Activated CD4-positive, CD25-positive, alpha-beta regulatory T cell treated with anti-CD3 and anti-CD28 coated beads, Interleukin-2, amount 50 U/mL, for 16 hours (primary cell): ENCODE measurements around the gene GNB2.
"Not testable (repeated sequence)": the region's sequence is repeated elsewhere in the genome, so short reads cannot be mapped to it uniquely, and the experiment has no call there.

Experiments used
- DNase-seq: peaks from one replicate; pipeline ENCODE4 v3.0.0-alpha.2; 2020; ENCODE audit warnings: low read depth, low spot score

GNB2 gene

DNA sequence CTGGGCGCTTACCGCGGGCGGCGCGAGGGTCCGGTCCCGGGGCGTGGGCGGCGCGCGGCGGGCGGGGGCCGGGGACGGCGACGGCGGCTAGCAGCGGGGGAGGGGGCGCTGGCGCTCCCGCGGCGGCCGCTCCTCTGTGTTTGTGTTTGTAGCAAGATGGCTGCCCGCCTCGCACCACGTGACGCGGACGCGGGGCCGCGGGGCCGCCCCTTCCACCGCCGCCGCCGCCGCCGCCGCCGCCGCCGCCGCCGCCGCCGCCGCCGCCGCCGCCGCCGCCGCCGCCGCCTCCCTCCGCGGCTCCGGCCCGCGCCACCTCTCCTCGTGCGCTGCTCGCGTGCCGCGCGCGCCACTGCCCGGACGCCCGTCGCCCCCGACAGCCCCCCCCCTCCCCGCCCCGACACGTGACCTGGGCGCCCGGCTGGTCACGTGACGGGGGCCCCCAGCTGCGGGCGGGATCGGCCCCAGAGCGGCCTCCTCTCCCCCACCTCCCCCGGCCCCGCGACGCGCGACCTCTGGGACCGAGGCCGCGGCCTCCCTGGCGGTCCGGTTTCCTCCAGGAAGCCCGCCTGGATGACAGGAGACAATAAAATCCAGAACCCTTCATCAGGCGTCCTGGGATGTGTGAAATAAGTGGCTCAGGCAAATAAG is 20.7 kb downstream of the GNB2 start, which contains the start of gene GIGYF1:
TSS of gene GIGYF1 (minus strand) at position 153 of the 648 bp plus-strand sequence. CDS start 6,012 bp downstream, outside the sequence.
- peak; percentile 43 for DNase-seq

DNA sequence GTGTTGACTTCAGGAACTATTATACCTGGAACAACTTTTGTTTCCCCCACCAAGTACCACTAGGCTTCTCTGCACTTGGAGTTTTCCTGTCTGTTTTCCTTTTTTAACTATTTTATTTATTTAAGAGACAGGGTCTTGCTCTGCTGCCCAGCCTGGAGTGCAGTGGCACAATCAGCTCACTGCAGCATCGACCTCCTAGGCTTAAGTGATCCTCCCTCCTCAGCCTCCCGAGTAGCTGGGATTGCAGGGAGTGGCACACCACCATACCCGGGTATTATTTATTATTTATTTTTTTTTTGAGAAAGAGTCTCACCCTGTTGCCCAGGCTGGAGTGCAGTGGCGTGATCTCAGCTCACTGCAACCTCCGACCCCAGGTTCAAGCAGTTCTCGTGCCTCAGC is 22.6 kb downstream of the GNB2 start:
- no peak for DNase-seq

DNA sequence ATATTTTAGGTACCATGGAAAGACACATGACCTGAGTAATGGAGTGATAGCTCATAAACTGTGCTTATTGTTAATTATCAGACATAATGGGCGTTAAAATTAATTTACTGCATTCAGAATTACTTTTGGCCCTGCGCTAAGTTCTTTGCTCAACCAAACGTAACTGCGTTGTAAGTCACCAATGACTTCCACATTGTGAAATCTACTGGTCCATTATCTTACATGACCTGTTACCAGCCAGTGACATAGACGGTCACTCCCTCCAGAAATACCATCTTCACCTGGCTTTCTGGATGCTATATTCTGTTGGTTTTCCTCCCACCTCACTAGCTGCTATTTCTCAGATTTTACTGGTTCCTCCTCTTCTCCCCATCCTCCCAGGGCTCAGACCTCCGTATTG is 25.5 kb downstream of the GNB2 start:
- DNase-seq, result no peak

DNA sequence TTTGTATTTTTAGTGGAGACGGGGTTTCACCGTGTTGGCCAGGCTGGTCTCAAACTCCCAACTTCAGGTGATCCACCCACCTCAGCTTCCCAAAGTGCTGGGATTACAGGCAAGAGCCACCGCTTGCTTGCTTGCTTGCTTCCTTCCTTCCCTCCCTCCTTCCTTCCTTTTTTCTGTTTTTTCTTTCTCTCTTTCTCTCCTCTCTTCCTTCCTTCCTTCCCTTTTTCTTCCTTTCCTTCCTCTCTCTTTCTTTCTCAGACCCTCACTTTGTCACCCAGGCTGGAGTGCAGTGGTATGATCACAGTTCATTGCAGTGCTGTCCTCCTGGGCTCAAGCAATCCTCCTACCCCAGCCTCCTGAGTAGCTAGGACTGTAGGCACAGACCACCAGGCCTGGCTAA is 27.5 kb downstream of the GNB2 start:
- not testable (repeated sequence) for DNase-seq

DNA sequence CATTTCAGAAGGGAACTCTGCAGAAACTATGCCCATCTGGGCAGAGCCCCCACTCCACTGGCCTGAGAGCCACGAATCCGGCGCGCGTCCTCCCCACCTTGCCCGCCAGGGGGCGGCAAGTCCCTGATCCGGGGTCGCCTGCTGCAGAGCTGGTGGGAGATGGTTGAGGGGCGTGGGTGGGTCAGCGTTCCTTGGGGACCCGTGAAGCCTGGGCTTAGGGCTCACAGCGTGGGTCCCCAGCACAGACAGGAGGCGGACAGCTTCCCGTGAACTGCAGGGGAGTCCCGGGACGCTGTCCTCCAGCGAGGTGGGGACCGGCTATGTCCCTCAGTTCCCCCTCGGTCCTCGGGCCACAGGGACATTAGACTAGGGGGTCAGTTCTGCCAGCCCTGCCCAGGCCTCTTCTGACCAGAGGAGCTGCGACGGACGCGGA is 31.8 kb downstream of the GNB2 start:
- peak; percentile 58 for DNase-seq

DNA sequence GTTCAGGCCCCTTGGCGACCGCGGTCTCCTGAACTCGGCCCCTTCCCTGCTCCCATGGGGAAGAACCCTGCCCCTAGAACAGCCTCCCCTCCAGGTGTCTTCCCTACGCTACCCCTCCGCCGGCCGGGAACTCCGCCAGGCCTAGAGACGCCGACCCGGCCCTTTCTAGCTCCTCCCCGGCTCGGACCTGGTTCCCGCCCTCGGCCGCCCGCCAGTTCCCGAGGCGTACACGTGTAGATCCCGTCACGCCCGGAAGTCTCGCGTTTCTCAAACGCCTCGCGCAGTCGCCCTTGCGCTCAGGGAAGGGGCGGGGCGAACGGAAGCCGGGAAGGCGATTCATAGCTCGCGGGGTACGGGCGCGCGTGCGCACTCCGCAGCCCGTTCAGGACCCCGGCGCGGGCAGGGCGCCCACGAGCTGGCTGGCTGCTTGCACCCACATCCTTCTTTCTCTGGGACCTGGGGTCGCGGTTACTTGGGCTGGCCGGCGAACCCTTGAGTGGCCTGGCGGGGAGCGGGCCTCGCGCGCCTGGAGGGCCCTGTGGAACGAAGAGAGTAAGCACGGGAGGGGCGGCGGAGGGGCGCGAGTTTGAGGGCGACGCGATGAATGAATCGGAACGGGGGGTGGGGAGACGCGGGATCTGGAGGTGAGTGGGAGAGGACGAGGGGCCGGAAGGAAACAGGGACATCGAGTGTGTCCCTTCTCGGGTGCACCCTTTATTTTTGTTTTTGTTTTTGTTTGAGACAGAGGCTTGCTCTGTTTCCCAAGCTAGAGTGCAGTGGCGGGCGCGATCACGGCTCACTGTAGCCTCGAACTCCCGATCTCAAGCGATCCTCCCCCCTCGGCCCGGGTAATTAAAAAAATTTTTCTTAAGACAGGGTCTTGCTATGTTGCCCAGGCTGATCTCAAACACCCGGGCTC is 32.5 kb downstream of the GNB2 start, which contains the start of gene POP7:
TSS of gene POP7 (plus strand) at position 369 of the 919 bp plus-strand sequence. CDS start 710 bp downstream, outside the sequence.
- peak; percentile 98 for DNase-seq

DNA sequence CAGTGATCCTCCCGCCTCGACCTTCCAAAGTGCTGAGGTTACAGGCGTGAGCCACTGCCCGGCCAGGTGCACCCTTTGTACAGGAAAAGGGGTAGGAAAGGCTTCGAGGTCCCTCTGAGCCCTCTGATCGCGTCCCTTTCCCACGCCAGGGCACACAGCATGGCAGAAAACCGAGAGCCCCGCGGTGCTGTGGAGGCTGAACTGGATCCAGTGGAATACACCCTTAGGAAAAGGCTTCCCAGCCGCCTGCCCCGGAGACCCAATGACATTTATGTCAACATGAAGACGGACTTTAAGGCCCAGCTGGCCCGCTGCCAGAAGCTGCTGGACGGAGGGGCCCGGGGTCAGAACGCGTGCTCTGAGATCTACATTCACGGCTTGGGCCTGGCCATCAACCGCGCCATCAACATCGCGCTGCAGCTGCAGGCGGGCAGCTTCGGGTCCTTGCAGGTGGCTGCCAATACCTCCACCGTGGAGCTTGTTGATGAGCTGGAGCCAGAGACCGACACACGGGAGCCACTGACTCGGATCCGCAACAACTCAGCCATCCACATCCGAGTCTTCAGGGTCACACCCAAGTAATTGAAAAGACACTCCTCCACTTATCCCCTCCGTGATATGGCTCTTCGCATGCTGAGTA is 33.3 kb downstream of the GNB2 start:
- DNase-seq, result no peak

DNA sequence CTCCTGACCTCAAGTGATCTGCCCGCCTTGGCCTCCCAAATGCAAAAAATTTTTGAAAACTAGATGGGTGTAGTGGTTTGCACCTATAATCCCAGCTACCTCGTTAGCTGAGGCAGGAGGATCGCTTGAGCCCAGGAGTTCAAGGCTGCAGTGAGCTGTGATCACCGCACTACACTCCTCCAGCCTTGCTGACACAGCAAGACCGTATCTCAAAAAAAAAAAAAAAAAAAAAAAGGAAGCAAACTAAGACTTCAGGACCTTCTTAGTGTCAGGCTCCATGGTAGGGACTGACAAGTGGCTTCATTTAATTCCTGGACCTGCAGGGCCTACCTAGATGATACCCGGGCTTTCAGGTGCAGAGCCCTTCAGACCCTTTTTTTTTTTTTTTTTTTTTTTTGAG is 34.9 kb downstream of the GNB2 start:
- DNase-seq, result no peak

DNA sequence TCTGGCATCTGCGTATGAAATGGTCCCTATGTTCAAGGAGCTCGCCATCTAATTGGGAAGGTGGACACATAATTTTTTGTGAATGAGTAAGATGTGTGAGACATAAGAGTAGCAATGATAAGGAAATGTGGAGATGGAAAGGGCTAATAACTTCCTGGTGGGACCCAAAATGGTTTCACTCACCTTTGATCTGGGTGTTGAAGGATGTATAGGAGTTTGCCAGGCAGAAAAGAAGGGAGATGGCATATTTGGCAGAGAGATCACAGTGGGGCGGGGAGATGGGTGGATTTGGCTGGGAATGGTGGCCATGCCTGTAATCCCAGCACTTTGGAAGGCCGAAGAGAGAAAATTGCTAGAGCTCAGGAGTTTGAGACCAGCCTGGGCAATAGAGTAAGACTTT is 36.9 kb downstream of the GNB2 start:
- DNase-seq, result no peak

DNA sequence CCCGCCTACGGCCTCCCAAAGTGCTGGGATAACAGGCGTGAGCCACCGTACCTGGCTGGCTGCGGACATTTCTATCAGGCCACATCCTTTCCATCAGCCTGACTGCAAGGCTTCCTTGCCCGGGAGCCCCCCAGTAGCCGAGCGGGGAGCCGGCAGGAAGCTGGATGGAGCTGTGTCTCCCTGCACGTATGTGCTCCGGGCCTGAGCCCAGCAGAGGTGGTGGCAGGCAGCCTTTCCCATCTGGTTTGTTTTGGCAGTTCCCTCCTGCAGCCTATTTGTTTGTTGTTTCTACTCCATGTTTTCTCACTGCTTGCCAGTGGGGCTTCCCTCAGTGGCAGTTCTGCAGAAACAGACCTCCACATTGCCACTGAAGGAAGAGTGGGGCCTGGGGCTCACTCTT is 37.8 kb downstream of the GNB2 start:
- no peak for DNase-seq

DNA sequence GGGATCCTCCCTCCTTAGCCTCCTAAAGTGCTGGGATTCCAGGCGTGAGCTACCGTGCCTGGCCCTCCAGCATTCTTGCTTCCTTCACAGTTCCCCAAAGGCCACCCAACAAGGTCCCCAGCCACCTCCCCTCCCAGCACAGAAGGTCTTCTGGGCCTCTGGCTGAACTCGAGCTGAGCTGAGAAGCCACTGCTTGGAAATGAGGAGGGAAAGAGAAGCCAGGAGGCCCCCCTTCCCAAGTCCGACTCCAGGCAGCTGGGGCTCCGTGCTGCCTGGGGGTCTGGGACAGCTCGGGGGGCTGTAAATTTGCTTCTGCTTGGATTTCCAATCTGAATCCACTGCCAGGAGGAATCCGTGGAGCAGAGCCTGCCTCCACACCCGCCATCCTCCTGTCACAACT is 41.2 kb downstream of the GNB2 start:
- DNase-seq, result no peak

DNA sequence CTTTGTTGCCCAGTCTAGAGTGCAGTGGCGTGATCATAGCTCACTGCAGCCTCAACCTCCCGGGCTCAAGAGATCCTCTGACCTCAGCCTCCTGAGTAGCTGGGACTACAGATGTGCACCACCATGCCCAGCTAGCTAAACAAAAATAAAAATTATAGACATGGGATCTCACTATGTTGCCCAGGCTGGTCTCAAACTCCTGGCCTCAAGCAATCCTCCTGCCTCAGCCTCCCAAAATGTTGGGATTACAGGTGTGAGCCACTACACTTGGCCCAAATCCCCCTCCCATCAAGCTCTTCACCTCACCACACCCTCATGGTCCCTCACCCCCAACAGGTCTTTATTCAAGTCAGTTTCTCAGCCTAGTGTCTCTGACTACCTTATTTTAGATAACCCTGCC is 43.5 kb downstream of the GNB2 start:
- not testable (repeated sequence) for DNase-seq

DNA sequence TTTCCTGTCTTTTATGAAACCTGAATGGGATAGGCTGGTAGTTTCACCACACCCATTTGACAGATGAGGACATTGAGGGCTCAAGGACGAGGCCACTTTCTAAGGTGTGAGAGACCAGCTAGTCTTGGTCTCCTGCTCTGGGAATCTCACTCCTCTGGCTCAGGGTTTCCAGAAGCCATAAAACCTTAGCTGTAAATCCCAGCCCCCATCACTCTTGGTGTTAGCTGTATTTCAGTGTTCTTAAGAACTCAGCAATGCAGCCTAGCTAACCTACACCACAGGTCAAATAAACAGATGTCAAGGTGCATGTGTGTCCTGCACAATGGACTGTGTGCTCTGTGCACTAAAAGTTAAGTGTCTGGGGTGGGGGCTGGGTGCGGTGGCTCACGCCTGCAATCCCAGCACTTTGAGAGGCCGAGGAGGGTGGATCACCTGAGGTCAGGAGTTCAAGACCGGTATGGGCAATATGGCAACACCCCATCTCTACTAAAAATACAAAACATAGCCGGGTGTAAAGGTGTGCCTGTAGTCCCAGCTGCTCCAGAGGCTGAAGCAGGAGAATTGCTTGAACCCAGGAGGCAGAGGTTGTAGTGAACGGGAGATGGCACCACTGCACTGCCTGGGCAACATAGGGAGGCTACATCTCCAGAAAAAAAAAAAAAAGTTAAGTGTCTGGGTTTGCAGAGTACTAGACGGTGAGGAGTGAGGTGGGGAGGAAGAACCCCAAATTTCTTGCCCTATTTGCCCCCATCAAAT is 46.2 kb downstream of the GNB2 start:
- DNase-seq, result no peak

DNA sequence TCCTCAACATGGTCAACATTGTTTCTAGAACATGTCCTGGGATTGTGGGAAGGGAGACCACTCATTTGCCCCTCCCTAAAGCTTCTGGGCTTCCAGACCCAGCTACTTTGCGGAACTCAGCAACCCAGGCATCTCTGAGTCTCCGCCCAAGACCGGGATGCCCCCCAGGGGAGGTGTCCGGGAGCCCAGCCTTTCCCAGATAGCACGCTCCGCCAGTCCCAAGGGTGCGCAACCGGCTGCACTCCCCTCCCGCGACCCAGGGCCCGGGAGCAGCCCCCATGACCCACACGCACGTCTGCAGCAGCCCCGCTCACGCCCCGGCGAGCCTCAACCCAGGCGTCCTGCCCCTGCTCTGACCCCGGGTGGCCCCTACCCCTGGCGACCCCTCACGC is 46.7 kb downstream of the GNB2 start, which contains the start of gene EPO:
TSS of gene EPO (plus strand) at position 190 of the 392 bp plus-strand sequence. CDS start 513 bp downstream, outside the sequence.
- no peak for DNase-seq

DNA sequence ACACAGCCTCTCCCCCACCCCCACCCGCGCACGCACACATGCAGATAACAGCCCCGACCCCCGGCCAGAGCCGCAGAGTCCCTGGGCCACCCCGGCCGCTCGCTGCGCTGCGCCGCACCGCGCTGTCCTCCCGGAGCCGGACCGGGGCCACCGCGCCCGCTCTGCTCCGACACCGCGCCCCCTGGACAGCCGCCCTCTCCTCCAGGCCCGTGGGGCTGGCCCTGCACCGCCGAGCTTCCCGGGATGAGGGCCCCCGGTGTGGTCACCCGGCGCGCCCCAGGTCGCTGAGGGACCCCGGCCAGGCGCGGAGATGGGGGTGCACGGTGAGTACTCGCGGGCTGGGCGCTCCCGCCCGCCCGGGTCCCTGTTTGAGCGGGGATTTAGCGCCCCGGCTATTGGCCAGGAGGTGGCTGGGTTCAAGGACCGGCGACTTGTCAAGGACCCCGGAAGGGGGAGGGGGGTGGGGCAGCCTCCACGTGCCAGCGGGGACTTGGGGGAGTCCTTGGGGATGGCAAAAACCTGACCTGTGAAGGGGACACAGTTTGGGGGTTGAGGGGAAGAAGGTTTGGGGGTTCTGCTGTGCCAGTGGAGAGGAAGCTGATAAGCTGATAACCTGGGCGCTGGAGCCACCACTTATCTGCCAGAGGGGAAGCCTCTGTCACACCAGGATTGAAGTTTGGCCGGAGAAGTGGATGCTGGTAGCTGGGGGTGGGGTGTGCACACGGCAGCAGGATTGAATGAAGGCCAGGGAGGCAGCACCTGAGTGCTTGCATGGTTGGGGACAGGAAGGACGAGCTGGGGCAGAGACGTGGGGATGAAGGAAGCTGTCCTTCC is 47.3 kb downstream of the GNB2 start:
- DNase-seq, result no peak

DNA sequence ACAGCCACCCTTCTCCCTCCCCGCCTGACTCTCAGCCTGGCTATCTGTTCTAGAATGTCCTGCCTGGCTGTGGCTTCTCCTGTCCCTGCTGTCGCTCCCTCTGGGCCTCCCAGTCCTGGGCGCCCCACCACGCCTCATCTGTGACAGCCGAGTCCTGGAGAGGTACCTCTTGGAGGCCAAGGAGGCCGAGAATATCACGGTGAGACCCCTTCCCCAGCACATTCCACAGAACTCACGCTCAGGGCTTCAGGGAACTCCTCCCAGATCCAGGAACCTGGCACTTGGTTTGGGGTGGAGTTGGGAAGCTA is 47.9 kb downstream of the GNB2 start:
- DNase-seq, result no peak

DNA sequence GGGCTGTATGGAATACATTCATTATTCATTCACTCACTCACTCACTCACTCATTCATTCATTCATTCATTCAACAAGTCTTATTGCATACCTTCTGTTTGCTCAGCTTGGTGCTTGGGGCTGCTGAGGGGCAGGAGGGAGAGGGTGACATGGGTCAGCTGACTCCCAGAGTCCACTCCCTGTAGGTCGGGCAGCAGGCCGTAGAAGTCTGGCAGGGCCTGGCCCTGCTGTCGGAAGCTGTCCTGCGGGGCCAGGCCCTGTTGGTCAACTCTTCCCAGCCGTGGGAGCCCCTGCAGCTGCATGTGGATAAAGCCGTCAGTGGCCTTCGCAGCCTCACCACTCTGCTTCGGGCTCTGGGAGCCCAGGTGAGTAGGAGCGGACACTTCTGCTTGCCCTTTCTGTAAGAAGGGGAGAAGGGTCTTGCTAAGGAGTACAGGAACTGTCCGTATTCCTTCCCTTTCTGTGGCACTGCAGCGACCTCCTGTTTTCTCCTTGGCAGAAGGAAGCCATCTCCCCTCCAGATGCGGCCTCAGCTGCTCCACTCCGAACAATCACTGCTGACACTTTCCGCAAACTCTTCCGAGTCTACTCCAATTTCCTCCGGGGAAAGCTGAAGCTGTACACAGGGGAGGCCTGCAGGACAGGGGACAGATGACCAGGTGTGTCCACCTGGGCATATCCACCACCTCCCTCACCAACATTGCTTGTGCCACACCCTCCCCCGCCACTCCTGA is 49.1 kb downstream of the GNB2 start:
- DNase-seq, result no peak

DNA sequence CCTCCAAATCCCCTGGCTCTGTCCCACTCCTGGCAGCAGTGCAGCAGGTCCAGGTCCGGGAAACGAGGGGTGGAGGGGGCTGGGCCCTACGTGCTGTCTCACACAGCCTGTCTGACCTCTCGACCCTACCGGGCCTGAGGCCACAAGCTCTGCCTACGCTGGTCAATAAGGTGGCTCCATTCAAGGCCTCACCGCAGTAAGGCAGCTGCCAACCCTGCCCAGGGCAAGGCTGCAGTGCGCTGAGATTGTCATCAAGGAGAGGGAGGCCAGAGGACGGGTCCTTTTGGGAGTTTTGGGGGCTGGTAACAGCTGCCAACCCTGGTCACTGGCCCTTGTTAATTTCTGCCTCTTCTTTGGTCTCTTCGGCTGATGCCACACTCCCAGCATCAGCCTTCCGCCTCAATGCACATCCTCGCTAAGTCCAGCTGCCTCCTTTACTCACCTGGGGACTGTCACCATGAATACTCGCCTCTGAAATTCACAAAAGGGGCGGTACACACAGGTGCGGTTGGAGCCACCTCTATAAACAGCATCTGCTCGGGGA is 50.3 kb downstream of the GNB2 start:
- no peak for DNase-seq

DNA sequence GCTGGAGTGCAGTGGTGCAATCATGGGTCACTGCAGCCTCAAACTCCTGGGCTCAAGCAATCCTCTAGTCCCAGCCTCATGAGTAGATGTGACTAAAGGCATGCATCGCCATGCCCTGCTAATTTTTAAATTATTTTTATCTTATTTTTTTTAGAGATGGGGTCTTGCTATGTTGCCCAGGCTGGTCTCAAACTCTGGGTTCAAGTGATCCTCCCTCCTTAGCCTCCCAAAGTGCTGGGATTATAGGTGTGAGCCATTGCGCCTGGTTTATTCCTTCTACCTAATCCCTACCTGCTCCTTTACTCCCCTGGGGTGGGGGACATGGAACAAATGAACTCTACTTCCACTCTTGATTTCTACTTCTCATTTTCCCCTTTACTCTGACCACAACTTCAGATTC is 50.8 kb downstream of the GNB2 start:
- not testable (repeated sequence) for DNase-seq
